Neutrophil (primary cell): Measurements from ENCODE around the gene FZR1.

ENCODE experiments used
- H3K27ac ChIP-seq: fragments of 200-600 bp; sonication (generic); 2 replicates; pipeline ENCODE4 v1.5.1; 2016; ENCODE audit warnings: mild to moderate bottlenecking, moderate library complexity
- H3K27me3 ChIP-seq: fragments of 200-600 bp; sonication (generic); 2 replicates; pipeline ENCODE4 v1.6.0; 2016; ENCODE audit warnings: mild to moderate bottlenecking
- H3K36me3 ChIP-seq: fragments of 200-600 bp; sonication (generic); 2 replicates; pipeline ENCODE4 v1.5.1; 2017
- H3K4me1 ChIP-seq, 2 experiments: fragments of 200-600 bp in 1 of 2; sonication (generic) in 1 of 2; 1 replicate in 1 of 2; 2 replicates in 1 of 2; pipeline versions ENCODE4 v1.5.1 to v1.6.1; 2013 to 2016; ENCODE audit warnings: low read depth in 1 of 2, low read length in 1 of 2, mild to moderate bottlenecking in 1 of 2, moderate library complexity in 1 of 2; ENCODE audit not compliant: control insufficient read depth in 1 of 2, insufficient read depth in 1 of 2
- H3K4me3 ChIP-seq, 2 experiments: fragments of 200-600 bp in 1 of 2; sonication (generic) in 1 of 2; 1 replicate in 1 of 2; 2 replicates in 1 of 2; pipeline ENCODE4 v1.5.1; 2013 to 2016; ENCODE audit warnings: low read depth in 1 of 2, low read length in 1 of 2, mild to moderate bottlenecking in 1 of 2, moderate library complexity in 1 of 2
- H3K9me3 ChIP-seq: fragments of 200-600 bp; sonication (generic); 2 replicates; pipeline ENCODE4 v1.5.1; 2016
- CTCF ChIP-seq: fragments of 200-600 bp; sonication (generic); IDR thresholded peaks from 2 replicates; pipeline ENCODE4 v1.5.1; 2016; ENCODE audit warnings: antibody characterized with exemption

FZR1 gene

DNA sequence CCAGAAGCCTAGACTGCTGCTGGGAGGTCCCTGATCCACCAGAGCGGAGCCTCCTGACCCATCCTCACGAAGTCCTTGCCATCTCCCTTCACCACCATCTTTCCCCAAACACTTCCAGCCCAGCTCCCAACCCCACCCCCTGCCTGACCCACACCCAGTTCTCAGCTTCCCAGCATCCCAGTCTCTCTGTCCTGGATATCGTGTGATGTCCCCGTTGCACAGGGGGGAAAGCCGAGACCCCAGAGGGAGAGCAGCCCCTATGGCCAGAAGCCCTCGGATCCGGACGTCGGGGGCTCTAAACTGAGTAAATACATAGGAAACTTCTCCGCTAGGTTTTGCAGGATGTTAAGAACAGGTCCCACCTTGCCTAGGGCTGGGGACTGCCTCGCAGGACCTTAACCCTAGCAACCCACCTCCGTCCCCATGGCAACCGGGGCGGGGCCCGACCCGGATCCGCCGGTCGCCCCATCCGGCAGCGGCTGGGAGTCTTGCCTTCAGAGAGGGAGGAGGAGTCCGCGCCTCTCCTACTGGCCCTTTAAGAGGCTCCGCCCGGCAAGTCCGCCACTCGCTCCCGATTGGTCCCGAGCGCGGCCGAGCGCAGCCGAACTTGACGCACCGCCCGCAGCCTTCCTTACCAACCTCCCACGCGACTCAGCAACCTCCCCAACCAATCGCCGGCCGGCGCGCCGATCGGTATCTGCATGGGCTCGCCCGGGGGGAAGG is 66.2 kb downstream of the FZR1 start:
- H3K4me1 ChIP-seq = peaks cover 22 to 28% of the 10 kb centered on the region in 2 experiments
- no peaks in the 10 kb centered on the region for H3K27me3 ChIP-seq
- peak overlapping the region; percentile 86 for H3K27ac ChIP-seq
- TF ChIP-seq CTCF = peak; percentile 59
- no peaks in the 10 kb centered on the region for H3K36me3 ChIP-seq
- H3K4me3 ChIP-seq = peak overlapping the region; percentile 83 to 99
- no peaks in the 10 kb centered on the region for H3K9me3 ChIP-seq

- H3K27ac ChIP-seq = peak within 1 kb of the TSS; percentile 86
- H3K27me3 ChIP-seq = no peaks in the 10 kb centered on the region
- peaks cover 22 to 28% of the 10 kb centered on the region in 2 experiments for H3K4me1 ChIP-seq
- H3K9me3 ChIP-seq = no peaks in the 10 kb centered on the region
- H3K4me3 ChIP-seq = peak within 1 kb of the TSS; percentile 83 to 99
- peaks cover 3% of the 10 kb centered on the region for H3K36me3 ChIP-seq
- TF ChIP-seq CTCF = no peak
These were observed 66.7 kb downstream of the FZR1 start, which contains the start of gene HMG20B for GRCh38 chr19:3572855-3573161. Gene HMG20B (plus strand): TSS chr19:3572944. CDS start chr19:3573310, 366 bp downstream.

GRCh38 chr19:3573162-3573857 is 67.2 kb downstream of the FZR1 start:
- Histone ChIP-seq H3K4me3 (peak overlapping the region; percentile 83 to 99), H3K9me3 (no peaks in the 10 kb centered on the region), H3K36me3 (peaks cover 5% of the 10 kb centered on the region), H3K27ac (peak overlapping the region; percentile 86), H3K27me3 (no peaks in the 10 kb centered on the region), H3K4me1 (peaks cover 22 to 28% of the 10 kb centered on the region in 2 experiments)
- TF ChIP-seq CTCF = no peak

GRCh38 chr19:3573858-3574637 is 67.9 kb downstream of the FZR1 start:
- H3K36me3 ChIP-seq = peaks cover 5% of the 10 kb centered on the region
- H3K9me3 ChIP-seq = no peaks in the 10 kb centered on the region
- no peaks in the 10 kb centered on the region for H3K27me3 ChIP-seq
- H3K4me3 ChIP-seq = peak overlapping the region; percentile 83 to 99
- peaks cover 22 to 28% of the 10 kb centered on the region in 2 experiments for H3K4me1 ChIP-seq
- peak overlapping the region; percentile 86 for H3K27ac ChIP-seq
- TF ChIP-seq CTCF = no peak

GRCh38 chr19:3575260-3575741 is 69.2 kb downstream of the FZR1 start:
- no peaks in the 10 kb centered on the region for H3K27me3 ChIP-seq
- H3K36me3 ChIP-seq = peaks cover 5% of the 10 kb centered on the region
- no peak overlapping the region for H3K4me3 ChIP-seq
- no peaks in the 10 kb centered on the region for H3K9me3 ChIP-seq
- TF ChIP-seq CTCF = no peak
- H3K27ac ChIP-seq = peak overlapping the region; percentile 3
- H3K4me1 ChIP-seq = peaks cover 22 to 28% of the 10 kb centered on the region in 2 experiments
